Prostate gland (tissue), 2 donors: ENCODE measurements around the gene GRK4. TPM values are rescaled to one million over a fixed set of nuclear protein-coding genes. Genes with fewer than 3 reads are reported as not detected.

Source experiments
- DNase-seq: peaks from one replicate; pipeline ENCODE4 v3.0.0-alpha.2; 2019; ENCODE audit warnings: low spot score
- H3K27ac ChIP-seq, 2 donors: fragments of 200-600 bp; sonication (generic); 2 replicates each; pipeline ENCODE4 v1.5.1; 2017 to 2019
- H3K27me3 ChIP-seq: fragments of 200-600 bp; sonication (generic); replicated peaks from 2 replicates; pipeline ENCODE4 v1.5.1; 2019; ENCODE audit not compliant: insufficient read depth
- H3K36me3 ChIP-seq, 2 donors: fragments of 200-600 bp; sonication (generic); 1 replicate in 1 of 2; 2 replicates in 1 of 2; pipeline versions ENCODE4 v1.5.1 to v1.8.1; 2017 to 2019
- H3K4me1 ChIP-seq: fragments of 200-600 bp; sonication (generic); replicated peaks from 2 replicates; pipeline ENCODE4 v1.5.1; 2019
- H3K4me3 ChIP-seq, 2 donors: fragments of 200-600 bp; sonication (generic); 2 replicates each; pipeline ENCODE4 v1.5.1; 2017 to 2019
- H3K9me3 ChIP-seq: fragments of 200-600 bp; sonication (generic); 2 replicates; pipeline ENCODE4 v1.5.1; 2017
- POLR2A ChIP-seq: fragments of 450-650 bp; IDR thresholded peaks from one replicate; pipeline ENCODE4 v1.6.1; 2016; ENCODE audit warnings: antibody characterized with exemption, mild to moderate bottlenecking
- POLR2AphosphoS5 ChIP-seq: sonication (generic); formaldehyde crosslinking; IDR thresholded peaks from one replicate; pipeline ENCODE4 v1.6.1; 2017; ENCODE audit warnings: antibody characterized with exemption
- WGBS: methylation state at CpG from one replicate; pipeline ENCODE4 v1.1.5; 2018; 5-methylcytosine and 5-hydroxymethylcytosine counted together
- intact Hi-C: fragments of 100-400 bp; cut with DNase I; formaldehyde crosslinking; loops from one replicate; pipeline ENCODE4 v1.14.2; 2022
- total RNA-seq, 2 donors: library from RNA; depleted of rRNA; stranded (reverse); fragments of >200 nt; gene quantifications; one replicate each; pipeline ENCODE4 v1.1.0, GENCODE V29; 2016
- TF ChIP-seq, protein P1 (sequence below), 4 experiments: fragments of 200-600 bp in 2 of 4; fragments of 450-650 bp in 2 of 4; sonication (generic) in 2 of 4; IDR thresholded peaks; 1 replicate in 3 of 4; 2 replicates in 1 of 4; pipeline ENCODE4 v1.5.1; 2016 to 2019; ENCODE audit warnings: antibody characterized with exemption in 4 of 4, mild to moderate bottlenecking in 2 of 4, moderate library complexity in 2 of 4

Gene GRK4
- total RNA-seq, 2 donors from 2014 or later: 3.4 to 18.9 TPM

DNA sequence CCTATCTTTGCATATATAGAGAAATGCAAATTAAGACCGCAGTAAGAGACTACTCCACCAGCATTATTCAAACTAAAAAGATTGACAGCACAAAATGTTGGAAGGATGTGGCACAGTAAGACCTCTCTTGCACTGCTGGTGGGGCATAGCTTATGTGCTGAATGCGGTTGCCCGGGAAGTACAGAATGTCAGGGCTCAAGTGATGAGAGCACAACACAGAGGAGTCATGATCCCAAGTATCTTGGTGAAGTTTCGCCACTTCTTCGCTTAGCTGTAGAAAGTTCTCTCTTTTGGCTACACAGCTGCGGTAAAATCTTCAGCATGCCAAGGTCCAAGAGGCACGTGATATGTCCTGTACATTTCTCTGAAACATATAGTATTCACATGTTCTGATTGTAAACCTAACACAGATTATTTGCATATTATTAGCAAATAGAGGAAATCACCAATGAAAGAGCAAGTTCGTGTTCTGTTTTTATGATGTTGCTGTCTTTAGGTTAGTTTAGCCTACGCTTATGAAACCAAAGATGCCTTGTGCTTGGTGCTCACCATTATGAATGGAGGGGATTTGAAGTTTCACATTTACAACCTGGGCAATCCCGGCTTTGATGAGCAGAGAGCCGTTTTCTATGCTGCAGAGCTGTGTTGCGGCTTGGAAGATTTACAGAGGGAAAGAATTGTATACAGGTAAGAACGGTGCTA, 55.9 kb downstream of the GRK4 start:
- 80% methylated on average over 13 of the region's 13 CpGs for WGBS
- no peaks in the 10 kb centered on the region for H3K4me1 ChIP-seq
- TF ChIP-seq POLR2AphosphoS5: no peak
- TF ChIP-seq, protein P1, sequence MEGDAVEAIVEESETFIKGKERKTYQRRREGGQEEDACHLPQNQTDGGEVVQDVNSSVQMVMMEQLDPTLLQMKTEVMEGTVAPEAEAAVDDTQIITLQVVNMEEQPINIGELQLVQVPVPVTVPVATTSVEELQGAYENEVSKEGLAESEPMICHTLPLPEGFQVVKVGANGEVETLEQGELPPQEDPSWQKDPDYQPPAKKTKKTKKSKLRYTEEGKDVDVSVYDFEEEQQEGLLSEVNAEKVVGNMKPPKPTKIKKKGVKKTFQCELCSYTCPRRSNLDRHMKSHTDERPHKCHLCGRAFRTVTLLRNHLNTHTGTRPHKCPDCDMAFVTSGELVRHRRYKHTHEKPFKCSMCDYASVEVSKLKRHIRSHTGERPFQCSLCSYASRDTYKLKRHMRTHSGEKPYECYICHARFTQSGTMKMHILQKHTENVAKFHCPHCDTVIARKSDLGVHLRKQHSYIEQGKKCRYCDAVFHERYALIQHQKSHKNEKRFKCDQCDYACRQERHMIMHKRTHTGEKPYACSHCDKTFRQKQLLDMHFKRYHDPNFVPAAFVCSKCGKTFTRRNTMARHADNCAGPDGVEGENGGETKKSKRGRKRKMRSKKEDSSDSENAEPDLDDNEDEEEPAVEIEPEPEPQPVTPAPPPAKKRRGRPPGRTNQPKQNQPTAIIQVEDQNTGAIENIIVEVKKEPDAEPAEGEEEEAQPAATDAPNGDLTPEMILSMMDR (IDR thresholded peaks at IDR 0.05): no peak
- TF ChIP-seq POLR2A: no peak
- H3K27me3 ChIP-seq: no peaks in the 10 kb centered on the region
- H3K4me3 ChIP-seq: no peak overlapping the region
- no peak for DNase-seq
- H3K36me3 ChIP-seq: no peaks in the 10 kb centered on the region
- intact Hi-C loops: no loop called here
- H3K9me3 ChIP-seq: no peaks in the 10 kb centered on the region
- no peak overlapping the region for H3K27ac ChIP-seq

DNA sequence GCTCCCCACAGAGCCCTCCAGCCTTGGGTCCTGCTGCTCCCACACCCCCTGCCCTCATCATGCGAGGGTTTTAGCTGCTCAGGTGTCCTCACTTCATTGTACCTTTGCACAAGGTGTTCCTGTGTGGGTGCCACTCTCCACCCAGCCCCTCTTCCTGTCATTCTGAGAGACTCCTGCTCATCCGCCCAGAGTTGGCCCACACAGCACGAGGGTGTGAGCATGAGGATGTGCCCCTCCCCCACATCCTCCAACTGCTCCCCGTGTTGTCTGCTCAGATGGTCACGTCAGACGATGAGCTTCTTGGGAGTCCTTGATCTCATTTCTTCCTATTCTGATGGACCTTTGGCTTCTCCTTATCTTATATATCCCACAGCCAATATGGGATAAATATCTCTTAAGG, 57.8 kb downstream of the GRK4 start:
- no peaks in the 10 kb centered on the region for H3K27me3 ChIP-seq
- no peaks in the 10 kb centered on the region for H3K36me3 ChIP-seq
- H3K27ac ChIP-seq: no peak overlapping the region
- DNase-seq: no peak
- H3K9me3 ChIP-seq: no peaks in the 10 kb centered on the region
- 78% methylated on average over 6 of the region's 6 CpGs for WGBS
- TF ChIP-seq, protein P1 (IDR thresholded peaks at IDR 0.05): no peak
- no peak for TF ChIP-seq POLR2AphosphoS5
- TF ChIP-seq POLR2A: no peak
- intact Hi-C loops: no loop called here
- H3K4me1 ChIP-seq: no peaks in the 10 kb centered on the region
- H3K4me3 ChIP-seq: no peak overlapping the region

DNA sequence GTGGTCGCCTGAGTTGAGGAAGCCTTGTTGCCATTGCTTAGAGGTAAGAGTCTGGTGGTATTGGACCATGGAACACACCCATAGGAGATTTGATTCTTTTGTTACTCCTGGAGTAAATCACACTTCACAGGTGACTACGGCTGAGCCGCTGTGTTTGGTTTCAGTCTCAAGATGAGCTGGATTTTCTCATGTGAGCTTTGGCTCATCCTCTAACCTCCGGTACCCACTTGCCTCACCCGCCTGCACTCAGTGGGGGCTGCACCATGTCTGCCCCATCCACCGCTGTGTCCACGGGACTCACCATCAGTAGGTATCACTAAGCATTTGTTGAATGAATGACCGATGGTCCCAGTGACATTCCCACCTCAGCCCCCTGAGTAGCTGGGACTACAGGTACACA, 58.3 kb downstream of the GRK4 start:
- Histone ChIP-seq H3K27ac (no peak overlapping the region), H3K9me3 (no peaks in the 10 kb centered on the region), H3K27me3 (no peaks in the 10 kb centered on the region), H3K4me3 (no peak overlapping the region), H3K36me3 (no peaks in the 10 kb centered on the region), H3K4me1 (no peaks in the 10 kb centered on the region)
- 94% methylated on average over 8 of the region's 8 CpGs for WGBS
- TF ChIP-seq, protein P1 (IDR thresholded peaks at IDR 0.05): no peak
- TF ChIP-seq POLR2AphosphoS5 (no peak), POLR2A (no peak)
- intact Hi-C loops: no loop called here
- DNase-seq: no peak

- DNase-seq: no peak
- 56% methylated on average over 8 of the region's 8 CpGs for whole genome bisulfite sequencing
- no peaks in the 10 kb centered on the region for H3K4me1 ChIP-seq
- no peaks in the 10 kb centered on the region for H3K36me3 ChIP-seq
- no peak overlapping the region for H3K27ac ChIP-seq
- H3K4me3 ChIP-seq: no peak overlapping the region
- no peaks in the 10 kb centered on the region for H3K9me3 ChIP-seq
- intact Hi-C loops: no loop called here
- H3K27me3 ChIP-seq: no peaks in the 10 kb centered on the region
- TF ChIP-seq POLR2AphosphoS5 (no peak), POLR2A (no peak)
- TF ChIP-seq, protein P1 (IDR thresholded peaks at IDR 0.05): no peak
Observed at GRCh38 chr4:3022112-3022511, 58.7 kb downstream of the GRK4 start.

DNA sequence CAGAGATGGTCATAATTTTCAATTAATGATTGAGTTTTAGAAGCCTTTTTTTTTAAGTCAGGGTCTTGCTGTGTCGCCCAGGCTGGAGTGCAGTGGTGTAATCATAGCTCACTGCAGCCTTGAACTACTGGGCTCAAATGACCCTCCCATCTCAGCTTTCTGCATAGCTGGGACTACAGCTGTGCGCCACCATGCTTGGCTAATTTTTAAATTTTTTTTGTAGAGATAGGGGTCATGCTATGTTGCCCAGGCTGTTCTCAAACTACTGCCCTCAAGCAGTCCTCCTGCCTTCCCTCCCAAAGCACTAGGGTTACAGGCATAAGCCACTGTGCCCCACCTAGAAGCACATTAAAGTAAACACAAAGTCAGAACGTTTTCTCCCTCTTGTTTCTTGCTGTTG, 59.3 kb downstream of the GRK4 start:
- H3K4me3 ChIP-seq: no peak overlapping the region
- H3K27ac ChIP-seq: no peak overlapping the region
- WGBS: 79% methylated on average over 3 of the region's 3 CpGs
- H3K27me3 ChIP-seq: no peaks in the 10 kb centered on the region
- TF ChIP-seq, protein P1 (IDR thresholded peaks at IDR 0.05): no peak
- no peak for TF ChIP-seq POLR2AphosphoS5
- no peak for TF ChIP-seq POLR2A
- intact Hi-C loops: no loop called here
- no peaks in the 10 kb centered on the region for H3K4me1 ChIP-seq
- H3K36me3 ChIP-seq: no peaks in the 10 kb centered on the region
- DNase-seq: no peak
- H3K9me3 ChIP-seq: no peaks in the 10 kb centered on the region
